ENCODE results near the gene TACO1. TPM values are rescaled to one million over a fixed set of nuclear protein-coding genes. Genes with fewer than 3 reads are reported as not detected.

The TACO1 gene
- total RNA-seq, 1 donor from 2014 or later: 14.8 TPM

GRCh38 chr17:63635787-63636186 lies 35.1 kb downstream of the TACO1 start:
- DNase-seq (ENCODE audit: low read depth in 2 of 2): no peak

- no peak for DNase-seq (ENCODE audit: low read depth in 2 of 2)
Measured at GRCh38 chr17:63639125-63639524, 38.4 kb downstream of the TACO1 start.

GRCh38 chr17:63640038-63640437 lies 39.3 kb downstream of the TACO1 start:
- no peak for DNase-seq (ENCODE audit: low read depth in 2 of 2)

- no peak for DNase-seq (ENCODE audit: low read depth in 2 of 2)
Measured at GRCh38 chr17:63641692-63642448, 41.2 kb downstream of the TACO1 start.

- DNase-seq (ENCODE audit: low read depth in 2 of 2): no peak
Measured at GRCh38 chr17:63644846-63645245, 44.2 kb downstream of the TACO1 start.

- DNase-seq (ENCODE audit: low read depth in 2 of 2): no peak
Measured at GRCh38 chr17:63645775-63646487, 45.2 kb downstream of the TACO1 start.

- no peak for DNase-seq (ENCODE audit: low read depth in 2 of 2)
Measured at GRCh38 chr17:63646488-63646806, 45.8 kb downstream of the TACO1 start.

- DNase-seq (ENCODE audit: low read depth in 2 of 2): no peak
Measured at GRCh38 chr17:63647065-63647725, 46.5 kb downstream of the TACO1 start.

GRCh38 chr17:63647936-63648335 lies 47.2 kb downstream of the TACO1 start:
- no peak for DNase-seq (ENCODE audit: low read depth in 2 of 2)

- DNase-seq (ENCODE audit: low read depth in 2 of 2): no peak
Measured at GRCh38 chr17:63649813-63650212, 49.1 kb downstream of the TACO1 start.

GRCh38 chr17:63652106-63652505 lies 51.4 kb downstream of the TACO1 start:
- no peak for DNase-seq (ENCODE audit: low read depth in 2 of 2)

GRCh38 chr17:63653050-63653449 lies 52.4 kb downstream of the TACO1 start:
- no peak for DNase-seq (ENCODE audit: low read depth in 2 of 2)

- no peak for DNase-seq (ENCODE audit: low read depth in 2 of 2)
Measured at GRCh38 chr17:63657786-63658185, 57.1 kb downstream of the TACO1 start.

Other genes starting within 250 kb of the TACO1 start
- gene CYB561, start 154.6 kb upstream of the TACO1 start, total RNA-seq: 8.3 and 12.9 TPM in 2 replicates
- gene ACE, start 123.8 kb upstream of the TACO1 start, total RNA-seq: 25.7 and 51.3 TPM in 2 replicates
- gene KCNH6, start 77.5 kb upstream of the TACO1 start, total RNA-seq: under 0.01 TPM in 1 of 2 replicates, not detected in the other
- 25.3 and 36.0 TPM in 2 replicates for gene DCAF7, start 50.4 kb upstream of the TACO1 start, total RNA-seq
- gene MAP3K3, start 21.5 kb downstream of the TACO1 start, total RNA-seq: 73.8 and 113 TPM in 2 replicates
- gene LIMD2, start 99.2 kb downstream of the TACO1 start, total RNA-seq: 18.0 and 51.6 TPM in 2 replicates
- gene STRADA, start 140.9 kb downstream of the TACO1 start, total RNA-seq: 19.6 and 34.6 TPM in 2 replicates
- gene CCDC47, start 172.7 kb downstream of the TACO1 start, total RNA-seq: 65.2 and 98.9 TPM in 2 replicates
- 36.1 and 61.3 TPM in 2 replicates for gene DDX42, start 173.3 kb downstream of the TACO1 start, total RNA-seq
- 66.0 and 84.6 TPM in 2 replicates for gene PSMC5, start 226.5 kb downstream of the TACO1 start, total RNA-seq
- gene FTSJ3, start 226.8 kb downstream of the TACO1 start, total RNA-seq: 53.1 and 72.6 TPM in 2 replicates
- gene SMARCD2, start 241.8 kb downstream of the TACO1 start, total RNA-seq: 59.7 and 62.8 TPM in 2 replicates

All from dermis microvascular lymphatic vessel endothelial cell (primary cell).